Activated CD4-positive, alpha-beta T cell treated with anti-CD3 and anti-CD28 coated beads, Interleukin-2, amount 50 U/mL, for 1 hour (primary cell): ENCODE results near the gene SMLR1.
"Not testable (repeated sequence)": the region's sequence is repeated elsewhere in the genome, so short reads cannot be mapped to it uniquely, and the experiment has no call there.

Experiments used
- DNase-seq: peaks from one replicate; pipeline ENCODE4 v3.0.0-alpha.2; 2020

SMLR1 gene

GRCh38 chr6:130827247-130828149 is at the start of gene SMLR1:
Gene SMLR1 (plus strand): TSS chr6:130827406. CDS start chr6:130827414, 8 bp downstream.
- DNase-seq = no peak

GRCh38 chr6:130778946-130779657 is 48.1 kb upstream of the SMLR1 start:
- no peak for DNase-seq

DNA sequence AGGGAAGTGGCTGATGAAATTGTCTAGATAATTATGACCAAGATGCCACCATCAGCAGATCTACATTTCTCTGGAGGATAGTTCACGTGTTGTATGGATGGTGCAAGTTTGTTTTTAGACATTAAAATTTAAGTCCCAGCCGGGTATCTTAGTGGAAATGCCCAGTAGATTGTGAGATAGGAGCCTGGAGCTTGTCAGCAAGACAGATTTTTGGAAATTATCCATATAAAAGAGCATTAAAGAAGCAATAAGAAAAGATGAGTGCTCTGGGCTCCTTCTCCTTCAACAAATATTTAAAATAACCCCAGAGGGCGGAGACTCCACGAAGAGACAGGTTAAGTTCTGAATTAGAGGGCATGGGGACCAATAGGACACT is 47.6 kb upstream of the SMLR1 start:
- DNase-seq = no peak

DNA sequence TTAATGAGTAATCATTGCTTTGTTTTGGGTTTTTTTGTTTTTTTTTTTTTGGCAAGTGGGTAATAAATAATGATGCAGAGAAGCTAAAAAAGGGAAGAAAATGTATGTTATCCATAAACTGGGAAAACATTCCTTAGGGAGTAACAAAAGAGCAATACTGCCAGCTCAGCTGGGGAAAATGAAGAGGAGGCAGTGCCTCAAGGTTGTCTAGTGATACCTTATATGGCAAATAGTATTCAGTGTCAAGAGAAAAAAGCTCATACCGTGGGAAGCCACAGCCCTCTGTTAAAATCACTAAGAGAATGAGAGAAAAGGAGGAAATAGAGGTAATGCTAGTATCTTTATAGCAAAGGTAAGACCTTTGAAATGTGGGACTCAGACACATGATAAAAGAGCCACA is 47.1 kb upstream of the SMLR1 start:
- DNase-seq = no peak

DNA sequence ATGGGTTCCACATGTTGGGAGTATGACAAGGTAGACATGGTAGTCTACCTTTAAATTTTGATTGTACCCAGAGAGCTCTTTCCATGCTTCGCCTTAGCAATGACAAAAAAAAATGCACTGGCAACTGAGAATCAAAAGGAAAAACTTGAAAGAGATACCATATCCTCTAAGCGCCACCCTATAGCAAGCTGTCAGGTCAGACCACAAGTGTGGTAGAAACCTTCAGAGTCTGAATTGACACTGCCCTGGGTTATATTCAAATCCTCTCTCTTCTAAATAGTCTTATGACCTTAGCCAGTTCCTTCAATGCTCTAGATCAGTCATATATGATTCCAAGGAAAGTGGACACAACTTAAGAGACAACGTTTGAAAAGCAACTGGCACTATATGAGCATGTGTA is 45.6 kb upstream of the SMLR1 start:
- DNase-seq = no peak

- no peak for DNase-seq
Measured at GRCh38 chr6:130783416-130784107, 43.6 kb upstream of the SMLR1 start.

GRCh38 chr6:130787726-130788500 is 39.3 kb upstream of the SMLR1 start:
- DNase-seq = no peak

- no peak for DNase-seq
Measured at GRCh38 chr6:130788954-130789353, 38.3 kb upstream of the SMLR1 start.

DNA sequence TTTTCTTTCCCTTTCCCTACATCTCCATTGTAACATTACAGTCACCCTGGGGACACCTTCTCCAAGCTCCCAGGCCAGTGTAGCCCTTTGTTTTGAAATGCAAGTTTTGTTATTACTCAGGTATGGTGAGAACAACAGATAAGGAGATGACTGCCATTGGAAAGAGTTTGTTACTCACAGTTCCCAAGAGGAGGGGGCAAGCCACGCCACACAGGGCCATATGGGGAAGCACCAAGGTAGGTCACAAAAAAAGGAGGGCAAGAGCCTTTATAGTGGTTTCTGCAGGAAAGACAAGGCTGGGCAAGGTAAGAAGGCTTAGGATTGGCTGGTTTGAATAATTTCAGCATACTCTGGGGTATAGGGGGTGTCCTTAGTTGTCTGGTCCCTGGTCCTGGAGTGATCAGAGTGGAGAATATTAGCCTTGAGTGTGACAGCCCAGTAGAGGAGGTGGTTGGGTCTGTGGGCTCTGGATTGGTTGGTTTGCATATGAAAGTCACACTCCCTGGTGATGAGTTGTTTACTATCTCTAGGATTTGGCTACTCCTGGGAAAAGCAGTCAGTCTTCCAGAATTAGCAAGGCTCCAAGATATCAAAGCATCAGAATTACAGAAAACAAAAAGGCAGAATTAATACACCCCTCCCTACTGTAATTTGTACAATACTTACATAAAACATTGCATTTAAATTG is 33.1 kb upstream of the SMLR1 start:
- no peak for DNase-seq

- no peak for DNase-seq
Measured at GRCh38 chr6:130794738-130795137, 32.5 kb upstream of the SMLR1 start.

DNA sequence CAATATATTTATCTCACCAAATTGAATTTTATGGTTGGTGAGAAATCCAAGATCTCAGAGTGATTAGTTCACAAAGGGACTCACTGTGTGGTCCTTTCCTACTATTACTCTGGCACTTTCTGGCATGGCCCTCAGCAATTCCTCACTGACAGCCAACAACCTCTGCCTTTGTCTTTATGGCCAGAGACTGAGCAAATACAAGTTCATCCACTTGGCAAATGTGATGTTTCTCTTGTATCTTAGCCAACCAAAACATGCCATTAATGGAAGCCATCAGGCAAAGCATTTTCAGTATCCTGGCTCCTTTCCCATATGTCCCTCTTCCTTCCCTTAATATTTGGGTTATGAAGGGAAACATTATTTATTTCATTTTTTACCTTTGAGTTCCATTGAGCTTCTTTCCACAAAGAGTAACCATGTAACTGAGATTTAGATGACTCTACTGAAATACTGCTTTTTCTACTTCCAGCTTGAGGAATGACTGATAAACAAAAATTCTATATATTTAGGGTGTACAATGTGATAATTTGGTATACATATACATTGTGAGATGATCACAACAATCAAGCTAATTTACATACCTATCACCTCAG is 30.8 kb upstream of the SMLR1 start:
- no peak for DNase-seq

- no peak for DNase-seq
Measured at GRCh38 chr6:130797061-130797460, 30.1 kb upstream of the SMLR1 start.

- not testable (repeated sequence) for DNase-seq
Measured at GRCh38 chr6:130801368-130801767, 25.8 kb upstream of the SMLR1 start.

DNA sequence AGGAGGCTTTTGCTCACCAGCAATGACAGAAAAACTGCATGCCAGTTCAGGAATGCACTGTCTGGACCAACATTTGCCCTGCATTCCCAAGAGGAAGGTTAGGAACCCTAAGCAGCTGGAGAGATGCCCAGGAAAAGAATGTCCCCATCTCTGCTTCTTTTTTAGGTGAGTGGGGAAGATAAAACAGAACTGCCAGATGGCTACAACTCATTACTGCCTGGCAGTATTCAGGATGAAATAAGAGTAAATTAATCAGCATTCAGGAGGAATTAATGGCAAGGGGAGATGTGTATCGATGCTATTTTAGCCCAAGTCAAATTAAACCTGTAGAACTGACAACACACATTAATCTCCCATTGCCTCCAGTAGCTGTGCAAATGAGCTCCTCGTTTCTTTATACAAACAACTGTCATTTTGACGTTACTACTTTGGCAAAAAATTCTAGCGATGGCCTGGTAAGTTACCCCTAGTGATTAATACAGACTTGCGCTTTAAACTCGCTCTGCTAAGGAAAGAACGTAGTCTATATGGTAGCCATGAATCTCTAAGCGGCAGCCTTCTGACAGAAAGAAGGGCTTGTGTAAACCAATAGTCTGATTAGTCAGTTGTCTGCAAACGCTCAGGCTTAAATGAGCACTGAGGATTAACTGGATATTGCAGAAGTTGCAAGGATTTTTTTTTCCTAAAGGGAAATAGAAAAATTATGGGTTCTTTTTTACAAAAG is 16.7 kb upstream of the SMLR1 start:
- no peak for DNase-seq

DNA sequence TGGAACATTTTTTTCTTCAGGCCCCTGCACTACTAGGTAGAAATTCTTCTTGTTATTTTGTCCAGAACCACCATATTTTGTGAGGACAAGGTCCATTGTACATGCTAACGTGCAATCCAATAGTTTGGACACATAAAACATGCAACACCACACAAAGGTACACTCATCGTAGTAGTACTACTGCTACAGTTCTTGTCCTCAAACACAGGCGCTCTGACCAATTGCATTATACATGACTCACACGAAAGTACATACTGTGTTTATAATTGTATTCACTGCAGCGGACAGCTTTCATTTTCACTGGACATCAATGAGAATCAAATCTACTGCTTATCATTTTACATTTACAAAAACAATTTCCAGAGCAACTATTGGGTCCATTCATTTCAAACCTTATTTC is 15.3 kb upstream of the SMLR1 start:
- DNase-seq = no peak

GRCh38 chr6:130814506-130814905 is 12.7 kb upstream of the SMLR1 start:
- DNase-seq = no peak

GRCh38 chr6:130815200-130816071 is 11.8 kb upstream of the SMLR1 start:
- no peak for DNase-seq

GRCh38 chr6:130822736-130823135 is 4.5 kb upstream of the SMLR1 start:
- no peak for DNase-seq

DNA sequence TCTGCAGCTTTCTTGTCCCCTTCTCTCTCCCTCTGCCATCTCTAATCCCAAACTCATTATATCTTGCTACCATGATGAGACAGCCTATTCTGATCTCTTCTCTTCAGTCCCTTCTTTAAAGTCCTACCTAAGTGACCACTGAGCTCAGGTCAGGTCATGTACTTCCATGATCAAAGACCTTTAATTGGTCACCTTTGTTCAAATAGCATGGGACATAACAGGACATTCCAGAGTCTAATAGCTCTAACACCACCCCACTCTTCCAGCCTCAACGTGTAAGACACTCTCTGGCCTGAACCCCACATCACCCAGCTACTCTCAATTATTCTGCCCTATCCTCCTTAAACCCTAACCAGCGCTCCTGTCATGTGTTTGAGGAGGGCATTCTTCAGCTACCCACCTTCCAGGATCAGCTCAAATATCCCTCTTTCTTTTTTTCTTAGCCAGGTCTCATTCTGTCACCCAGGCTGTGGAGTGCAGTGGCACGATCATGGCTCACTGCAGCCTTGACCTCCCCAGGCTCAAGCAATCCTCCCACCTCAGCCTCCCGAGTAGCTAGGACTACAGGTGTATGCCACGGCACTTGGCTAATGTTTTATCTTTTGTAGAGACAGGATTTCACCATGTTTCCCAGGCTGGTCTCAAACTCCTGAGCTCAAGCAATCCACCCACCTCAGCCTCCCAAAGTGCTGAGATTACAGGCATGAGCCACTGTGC is 2.1 kb upstream of the SMLR1 start:
- no peak for DNase-seq
